Fibroblast of skin of back (primary cell): ENCODE results near the gene JMJD8.

Source experiments
- DNase-seq: peaks from one replicate; pipeline ENCODE4 v3.0.0-alpha.2; 2013

Gene JMJD8

GRCh38 chr16:675884-676564 lies 8.1 kb downstream of the JMJD8 start:
- DNase-seq: no peak

GRCh38 chr16:674968-675883 lies 8.9 kb downstream of the JMJD8 start, which contains the start of gene RHBDL1:
TSS of gene RHBDL1 (plus strand) at chr16:675671. CDS start at chr16:675791, 120 bp downstream.
- peak; percentile 50 for DNase-seq

- no peak for DNase-seq
These were observed 9.8 kb downstream of the JMJD8 start for GRCh38 chr16:674214-674881.

GRCh38 chr16:673399-673991 lies 10.6 kb downstream of the JMJD8 start:
- DNase-seq: no peak

GRCh38 chr16:672851-673250 lies 11.3 kb downstream of the JMJD8 start:
- DNase-seq: no peak

- no peak for DNase-seq
These were observed 11.8 kb downstream of the JMJD8 start for GRCh38 chr16:672371-672770.

GRCh38 chr16:671353-672131 lies 12.6 kb downstream of the JMJD8 start:
- DNase-seq: no peak

GRCh38 chr16:670485-671352 lies 13.4 kb downstream of the JMJD8 start:
- DNase-seq: no peak

- no peak for DNase-seq
These were observed 14.5 kb downstream of the JMJD8 start for GRCh38 chr16:669666-670065.

- DNase-seq: no peak
These were observed 15.5 kb downstream of the JMJD8 start for GRCh38 chr16:668519-669171.

GRCh38 chr16:667780-668518 lies 16.2 kb downstream of the JMJD8 start, which contains the start of gene RHOT2:
TSS of gene RHOT2 (plus strand) at chr16:668132. CDS start at chr16:668200, 68 bp downstream.
- peak; percentile 90 for DNase-seq

GRCh38 chr16:667113-667779 lies 16.9 kb downstream of the JMJD8 start:
- DNase-seq: no peak

GRCh38 chr16:666572-666971 lies 17.6 kb downstream of the JMJD8 start:
- DNase-seq: no peak

GRCh38 chr16:662597-662996 lies 21.5 kb downstream of the JMJD8 start:
- DNase-seq: no peak

GRCh38 chr16:662095-662494 lies 22.0 kb downstream of the JMJD8 start:
- no peak for DNase-seq

GRCh38 chr16:661184-661821 lies 22.8 kb downstream of the JMJD8 start:
- no peak for DNase-seq

- peak; percentile 66 for DNase-seq
These were observed 23.5 kb downstream of the JMJD8 start for GRCh38 chr16:660459-661183.

GRCh38 chr16:660132-660458 lies 24.0 kb downstream of the JMJD8 start:
- no peak for DNase-seq
